Pancreas (tissue), 10 donors: ENCODE measurements around the gene SPN. TPM values are rescaled to one million over a fixed set of nuclear protein-coding genes. Genes with fewer than 3 reads are reported as not detected.
A peak's percentile ranks its signal among the peaks of the same experiment; 100 is the strongest.
"Not testable (repeated sequence)": the region's sequence is repeated elsewhere in the genome, so short reads cannot be mapped to it uniquely, and the experiment has no call there.

Source experiments
- ATAC-seq, 4 donors: fragments of 200-7000 bp; cut with Tn5 transposase; one replicate each; pipeline versions ENCODE4 v1.8.0 to v1.9.1; 2020; ENCODE audit warnings: mild to moderate bottlenecking in 4 of 4, moderate library complexity in 4 of 4
- DNase-seq, 6 donors: peaks; one replicate each; pipeline ENCODE4 v3.0.0-alpha.2; 2020
- FAIRE-seq: peaks from 2 replicates; lab custom pipeline; 2012; peaks lifted over from hg19 to GRCh38; lab: Jason Lieb, UNC
- H3K27ac ChIP-seq, 4 donors: fragments of 200-600 bp; sonication (generic); 1 replicate in 3 of 4; 2 replicates in 1 of 4; pipeline versions ENCODE4 v1.5.0 to v1.8.0; 2020
- H3K27me3 ChIP-seq, 4 donors: fragments of 200-600 bp; one replicate each; pipeline ENCODE4 v1.8.0; 2021
- H3K36me3 ChIP-seq, 3 donors: fragments of 200-600 bp; sonication (generic) in 1 of 3; one replicate each; pipeline versions ENCODE4 v1.5.0 to v1.8.0; 2020 to 2021
- H3K4me1 ChIP-seq, 3 donors: fragments of 200-600 bp; one replicate each; pipeline ENCODE4 v1.8.0; 2021
- H3K4me3 ChIP-seq, 4 donors: fragments of 200-600 bp; sonication (generic) in 2 of 4; one replicate each; pipeline versions ENCODE4 v1.5.0 to v1.8.0; 2020 to 2021
- H3K9me3 ChIP-seq, 4 donors: fragments of 200-600 bp; one replicate each; pipeline ENCODE4 v1.8.0; 2021
- CTCF ChIP-seq, 4 donors: fragments of 200-600 bp; sonication (generic) in 3 of 4; IDR thresholded peaks; one replicate each; pipeline versions ENCODE4 v1.5.0 to v1.8.0; 2021; ENCODE audit warnings: antibody characterized with exemption in 4 of 4
- WGBS, 2 donors: extraction: QIAGEN DNeasy Blood & Tissue Kit; methylation state at CpG; one replicate each; pipeline ENCODE4 v1.1.7; 2013; 5-methylcytosine and 5-hydroxymethylcytosine counted together
- intact Hi-C, 3 donors: fragments of 100-400 bp; cut with DNase I; formaldehyde crosslinking; loops; one replicate each; pipeline versions ENCODE4 v1.11.1 to v1.14.2; 2022
- polyA plus RNA-seq, 2 donors: library from polyadenylated mRNA; stranded (reverse); fragments of 200-250 nt; gene quantifications; one replicate each; pipeline ENCODE4 v1.2.3, GENCODE V29; 2013
- total RNA-seq, 6 donors: library from RNA; stranded (reverse); fragmentation: NEBNext Ultra II Directional in 4 of 6; extraction: Animal tissue kit (Norgen Biotek cat#: 25700) in 4 of 6; gene quantifications; one replicate each; pipeline versions ENCODE4 v1.2.1 to v1.2.4, GENCODE V29; 2021 to 2023
- donor health status: healthy with polysubstance abuse.
- donor health status: DM: no; HTN: no; CAD: no; lungs with moderate emphysema.
- donor health status: DM: no; HTN: no; CAD: no.
- donor health status: control.
- donor health status: control.
- donor health status: Bipolar disorder and iron deficiency.
- donor health status: DM: yes; HTN: yes; CAD: no.
- donor health status: DM: no; HTN: no; CAD: no.
- donor health status: DM: no; HTN: no; CAD: no.
- donor health status: DM: yes; HTN: yes; CAD: no.

SPN gene
- total and polyA plus RNA-seq, 8 donors = 0.16 to 6.4 (median 0.68) TPM

GRCh38 chr16:29686740-29687332 lies 23.8 kb downstream of the SPN start:
- ATAC-seq (no peak), FAIRE-seq (no peak), DNase-seq (no peak)
- Histone ChIP-seq H3K9me3 (no peaks in the 10 kb centered on the region), H3K27ac (no peak overlapping the region), H3K27me3 (no peaks in the 10 kb centered on the region), H3K4me1 (no peaks in the 10 kb centered on the region), H3K36me3 (no peaks in the 10 kb centered on the region), H3K4me3 (no peak overlapping the region)
- no peak for TF ChIP-seq CTCF (IDR thresholded peaks at IDR 0.05)
- 79 to 85% methylated on average over 9 of the region's 9 CpGs for WGBS, 2 donors
- intact Hi-C loops = no loop called here

GRCh38 chr16:29687755-29688154 lies 24.7 kb downstream of the SPN start:
- DNase-seq = no peak
- no peaks in the 10 kb centered on the region for H3K4me1 ChIP-seq
- no peaks in the 10 kb centered on the region for H3K36me3 ChIP-seq
- intact Hi-C loops = no loop called here
- no peak overlapping the region for H3K4me3 ChIP-seq
- no peak overlapping the region for H3K27ac ChIP-seq
- TF ChIP-seq CTCF (IDR thresholded peaks at IDR 0.05) = no peak
- no peaks in the 10 kb centered on the region for H3K27me3 ChIP-seq
- H3K9me3 ChIP-seq = no peaks in the 10 kb centered on the region
- FAIRE-seq = no peak
- ATAC-seq = no peak
- 76 to 82% methylated on average over 2 of the region's 2 CpGs for WGBS, 2 donors

GRCh38 chr16:29688172-29688571 lies 25.1 kb downstream of the SPN start:
- Histone ChIP-seq H3K27ac (no peak overlapping the region), H3K27me3 (no peaks in the 10 kb centered on the region), H3K36me3 (no peaks in the 10 kb centered on the region), H3K9me3 (no peaks in the 10 kb centered on the region), H3K4me3 (no peak overlapping the region), H3K4me1 (no peaks in the 10 kb centered on the region)
- peak in 1 of 6 donors; percentile 11 for DNase-seq
- intact Hi-C loops = no loop called here
- no peak for FAIRE-seq
- TF ChIP-seq CTCF (IDR thresholded peaks at IDR 0.05) = no peak
- no peak for ATAC-seq
- 95% methylated on average over 5 of the region's 5 CpGs for WGBS, 2 donors

GRCh38 chr16:29689490-29690351 lies 26.7 kb downstream of the SPN start:
- WGBS, 2 donors = 95 to 97% methylated on average over 23 of the region's 23 CpGs
- peak in 1 of 6 donors; percentile 3 for DNase-seq
- H3K27me3 ChIP-seq, H3K4me3 ChIP-seq, FAIRE-seq, H3K9me3 ChIP-seq, H3K4me1 ChIP-seq, H3K27ac ChIP-seq, H3K36me3 ChIP-seq, ATAC-seq: not testable (repeated sequence)
- intact Hi-C loops = loop anchor here in 2 of 3 donors (10.0 kb wide), 2 partner anchors 155 to 315 kb away; no protein-coding TSS in a partner anchor

GRCh38 chr16:29692606-29693005 lies 29.6 kb downstream of the SPN start:
- not testable (repeated sequence) for H3K36me3 ChIP-seq, H3K27ac ChIP-seq, FAIRE-seq, H3K9me3 ChIP-seq, DNase-seq, H3K27me3 ChIP-seq, H3K4me3 ChIP-seq, ATAC-seq, H3K4me1 ChIP-seq
- WGBS, 2 donors = 98% methylated on average over 26 of the region's 26 CpGs
- intact Hi-C loops = loop anchor here in 2 of 3 donors (10.0 kb wide), 2 partner anchors 152 to 312 kb away; no protein-coding TSS in a partner anchor
